ENCODE measurements around the gene TDRD10.

DNA sequence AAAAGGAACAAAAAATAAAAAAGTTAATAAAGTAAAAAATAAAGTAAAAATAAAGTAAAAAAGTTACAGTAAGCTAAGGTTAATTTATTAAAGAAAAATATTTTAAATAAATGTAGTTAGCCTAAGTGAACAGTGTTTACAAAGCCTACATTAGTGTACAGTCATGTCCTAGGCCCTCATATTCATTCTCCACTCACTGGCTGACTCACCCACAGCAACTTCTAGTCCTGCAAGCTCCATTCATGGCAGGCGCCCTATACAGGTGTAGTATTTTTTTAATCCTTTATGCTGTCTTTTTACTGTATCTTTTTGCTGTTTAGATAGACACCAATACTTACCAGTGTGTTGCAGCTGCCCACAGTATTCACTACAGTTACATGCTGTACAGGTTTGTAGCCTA, 93.6 kb downstream of the TDRD10 start:
- TF ChIP-seq, protein P1, sequence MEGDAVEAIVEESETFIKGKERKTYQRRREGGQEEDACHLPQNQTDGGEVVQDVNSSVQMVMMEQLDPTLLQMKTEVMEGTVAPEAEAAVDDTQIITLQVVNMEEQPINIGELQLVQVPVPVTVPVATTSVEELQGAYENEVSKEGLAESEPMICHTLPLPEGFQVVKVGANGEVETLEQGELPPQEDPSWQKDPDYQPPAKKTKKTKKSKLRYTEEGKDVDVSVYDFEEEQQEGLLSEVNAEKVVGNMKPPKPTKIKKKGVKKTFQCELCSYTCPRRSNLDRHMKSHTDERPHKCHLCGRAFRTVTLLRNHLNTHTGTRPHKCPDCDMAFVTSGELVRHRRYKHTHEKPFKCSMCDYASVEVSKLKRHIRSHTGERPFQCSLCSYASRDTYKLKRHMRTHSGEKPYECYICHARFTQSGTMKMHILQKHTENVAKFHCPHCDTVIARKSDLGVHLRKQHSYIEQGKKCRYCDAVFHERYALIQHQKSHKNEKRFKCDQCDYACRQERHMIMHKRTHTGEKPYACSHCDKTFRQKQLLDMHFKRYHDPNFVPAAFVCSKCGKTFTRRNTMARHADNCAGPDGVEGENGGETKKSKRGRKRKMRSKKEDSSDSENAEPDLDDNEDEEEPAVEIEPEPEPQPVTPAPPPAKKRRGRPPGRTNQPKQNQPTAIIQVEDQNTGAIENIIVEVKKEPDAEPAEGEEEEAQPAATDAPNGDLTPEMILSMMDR (IDR thresholded peaks at IDR 0.05): no peak
- no peak for TF ChIP-seq EZH2 (IDR thresholded peaks at IDR 0.05; ENCODE audit: borderline replicate concordance, insufficient read depth, low read depth, low read length, poor library complexity, severe bottlenecking)

All from B cell (primary cell).